Measurements from ENCODE around the gene CCDC106. TPM values are rescaled to one million over a fixed set of nuclear protein-coding genes. Genes with fewer than 3 reads are reported as not detected.

Gene CCDC106
- total RNA-seq, 1 experiment from 2014 or later, result 9.7 TPM

- no peak for DNase-seq
- Histone ChIP-seq H3K4me3 (peak overlapping the region; percentile 72), H3K36me3 (0 out of 2 replicates have a peak, but pooled peaks cover 5% of the 10 kb centered on the region), H3K27me3 (no peaks in the 10 kb centered on the region), H3K27ac (no peak overlapping the region; the same call in 1 of the 2 replicates), H3K4me1 (peaks cover 4% of the 10 kb centered on the region; the same call in 1 of the 2 replicates), H3K9me3 (replicated peaks) (no peaks in the 10 kb centered on the region)
Measured at GRCh38 chr19:55606471-55606787, 41.6 kb upstream of the CCDC106 start.

- Histone ChIP-seq H3K36me3 (0 out of 2 replicates have a peak, but pooled peaks cover 5% of the 10 kb centered on the region), H3K4me3 (no peak overlapping the region), H3K27me3 (no peaks in the 10 kb centered on the region), H3K4me1 (peaks cover 4% of the 10 kb centered on the region; the same call in 1 of the 2 replicates), H3K27ac (no peak overlapping the region), H3K9me3 (replicated peaks) (no peaks in the 10 kb centered on the region)
- no peak for DNase-seq
Measured at GRCh38 chr19:55606817-55607216, 41.2 kb upstream of the CCDC106 start.

GRCh38 chr19:55609326-55609725, 38.7 kb upstream of the CCDC106 start:
- DNase-seq, result no peak
- no peaks in the 10 kb centered on the region for H3K9me3 ChIP-seq (replicated peaks)
- H3K4me1 ChIP-seq, result peaks cover 4% of the 10 kb centered on the region; the same call in 1 of the 2 replicates
- no peak overlapping the region for H3K4me3 ChIP-seq
- 0 out of 2 replicates have a peak, but pooled peaks cover 5% of the 10 kb centered on the region for H3K36me3 ChIP-seq
- no peaks in the 10 kb centered on the region for H3K27me3 ChIP-seq
- H3K27ac ChIP-seq, result no peak overlapping the region

GRCh38 chr19:55611300-55611982, 36.6 kb upstream of the CCDC106 start:
- Histone ChIP-seq H3K27ac (no peak overlapping the region), H3K4me1 (no peaks in the 10 kb centered on the region; the same call in 1 of the 2 replicates), H3K9me3 (replicated peaks) (no peaks in the 10 kb centered on the region), H3K4me3 (no peak overlapping the region), H3K36me3 (peaks cover 17% of the 10 kb centered on the region; the same call in 1 of the 2 replicates), H3K27me3 (no peaks in the 10 kb centered on the region)
- no peak for DNase-seq

- Histone ChIP-seq H3K36me3 (peaks cover 14% of the 10 kb centered on the region; the same call in 1 of the 2 replicates), H3K27ac (no peak overlapping the region), H3K4me1 (no peaks in the 10 kb centered on the region), H3K9me3 (replicated peaks) (no peaks in the 10 kb centered on the region), H3K27me3 (no peaks in the 10 kb centered on the region), H3K4me3 (no peak overlapping the region)
- DNase-seq, result no peak
Measured at GRCh38 chr19:55611983-55612645, 35.9 kb upstream of the CCDC106 start.

GRCh38 chr19:55613396-55613795, 34.6 kb upstream of the CCDC106 start:
- Histone ChIP-seq H3K4me1 (no peaks in the 10 kb centered on the region; the same call in 1 of the 2 replicates), H3K36me3 (peaks cover 24% of the 10 kb centered on the region), H3K27ac (no peak overlapping the region), H3K9me3 (replicated peaks) (no peaks in the 10 kb centered on the region), H3K27me3 (no peaks in the 10 kb centered on the region), H3K4me3 (no peak overlapping the region)
- no peak for DNase-seq

- no peaks in the 10 kb centered on the region for H3K9me3 ChIP-seq (replicated peaks)
- peaks cover 24% of the 10 kb centered on the region for H3K36me3 ChIP-seq
- H3K27me3 ChIP-seq, result no peaks in the 10 kb centered on the region
- no peak overlapping the region for H3K27ac ChIP-seq
- DNase-seq, result no peak
- H3K4me1 ChIP-seq, result peaks cover 4% of the 10 kb centered on the region
- no peak overlapping the region for H3K4me3 ChIP-seq
Measured at GRCh38 chr19:55613930-55614710, 33.9 kb upstream of the CCDC106 start.

GRCh38 chr19:55614711-55615542, 33.1 kb upstream of the CCDC106 start:
- Histone ChIP-seq H3K27me3 (no peaks in the 10 kb centered on the region), H3K36me3 (peaks cover 25% of the 10 kb centered on the region), H3K27ac (no peak overlapping the region), H3K4me3 (no peak overlapping the region), H3K4me1 (peaks cover 4% of the 10 kb centered on the region), H3K9me3 (replicated peaks) (no peaks in the 10 kb centered on the region)
- DNase-seq, result no peak

GRCh38 chr19:55615543-55616394, 32.2 kb upstream of the CCDC106 start:
- H3K4me1 ChIP-seq, result peaks cover 4% of the 10 kb centered on the region

GRCh38 chr19:55616395-55616875, 31.6 kb upstream of the CCDC106 start:
- DNase-seq, result no peak
- no peaks in the 10 kb centered on the region for H3K27me3 ChIP-seq
- H3K36me3 ChIP-seq, result peaks cover 24% of the 10 kb centered on the region
- no peak overlapping the region for H3K27ac ChIP-seq
- no peaks in the 10 kb centered on the region for H3K9me3 ChIP-seq (replicated peaks)
- no peak overlapping the region for H3K4me3 ChIP-seq
- H3K4me1 ChIP-seq, result peaks cover 4% of the 10 kb centered on the region

More at GRCh38 chr19:55615543-55616394, 32.2 kb upstream of the CCDC106 start:
- DNase-seq, result no peak
- no peaks in the 10 kb centered on the region for H3K27me3 ChIP-seq
- H3K27ac ChIP-seq, result no peak overlapping the region
- no peaks in the 10 kb centered on the region for H3K9me3 ChIP-seq (replicated peaks)
- peaks cover 24% of the 10 kb centered on the region for H3K36me3 ChIP-seq
- no peak overlapping the region for H3K4me3 ChIP-seq

GRCh38 chr19:55617426-55617825, 30.6 kb upstream of the CCDC106 start:
- DNase-seq, result no peak
- no peaks in the 10 kb centered on the region for H3K27me3 ChIP-seq
- no peaks in the 10 kb centered on the region for H3K9me3 ChIP-seq (replicated peaks)
- H3K4me1 ChIP-seq, result peaks cover 4% of the 10 kb centered on the region
- H3K36me3 ChIP-seq, result peaks cover 24% of the 10 kb centered on the region
- H3K27ac ChIP-seq, result no peak overlapping the region
- H3K4me3 ChIP-seq, result no peak overlapping the region

GRCh38 chr19:55618426-55618825, 29.6 kb upstream of the CCDC106 start:
- no peaks in the 10 kb centered on the region for H3K9me3 ChIP-seq (replicated peaks)
- H3K4me1 ChIP-seq, result peaks cover 4% of the 10 kb centered on the region
- no peak overlapping the region for H3K27ac ChIP-seq
- no peak overlapping the region for H3K4me3 ChIP-seq
- no peaks in the 10 kb centered on the region for H3K27me3 ChIP-seq
- DNase-seq, result no peak
- H3K36me3 ChIP-seq, result peaks cover 24% of the 10 kb centered on the region

GRCh38 chr19:55619286-55619685, 28.7 kb upstream of the CCDC106 start:
- Histone ChIP-seq H3K27ac (no peak overlapping the region), H3K4me3 (no peak overlapping the region), H3K9me3 (replicated peaks) (no peaks in the 10 kb centered on the region), H3K27me3 (no peaks in the 10 kb centered on the region), H3K36me3 (peaks cover 24% of the 10 kb centered on the region), H3K4me1 (peaks cover 4% of the 10 kb centered on the region)
- no peak for DNase-seq

All from SJCRH30 (cell line).